ENCODE results near the gene CCDC92B. TPM values are rescaled to one million over a fixed set of nuclear protein-coding genes. Genes with fewer than 3 reads are reported as not detected.

The CCDC92B gene
- total RNA-seq, 6 experiments from 2014 or later, result not detected

GRCh38 chr17:2730764-2731353 lies 18.6 kb downstream of the CCDC92B start:
- ATAC-seq (peak in 1 of 4 donors; percentile 29), DNase-seq (no peak)
- Histone ChIP-seq H3K4me1 (no peaks in the 10 kb centered on the region), H3K4me3 (no peak overlapping the region), H3K27ac (no peak overlapping the region), H3K9me3 (no peaks in the 10 kb centered on the region), H3K27me3 (no peaks in the 10 kb centered on the region), H3K36me3 (no peaks in the 10 kb centered on the region)
- TF ChIP-seq POLR2A (IDR thresholded peaks at IDR 0.05), result no peak
- no peak for TF ChIP-seq CTCF (IDR thresholded peaks at IDR 0.05)
- WGBS (ENCODE audit: insufficient coverage, low coverage, low lambda C conversion rate, missing lambda C conversion rate), result no CpG with 5 or more reads among the region's 17 CpGs
- intact Hi-C loops (cut with DNase I), result no loop called here

DNA sequence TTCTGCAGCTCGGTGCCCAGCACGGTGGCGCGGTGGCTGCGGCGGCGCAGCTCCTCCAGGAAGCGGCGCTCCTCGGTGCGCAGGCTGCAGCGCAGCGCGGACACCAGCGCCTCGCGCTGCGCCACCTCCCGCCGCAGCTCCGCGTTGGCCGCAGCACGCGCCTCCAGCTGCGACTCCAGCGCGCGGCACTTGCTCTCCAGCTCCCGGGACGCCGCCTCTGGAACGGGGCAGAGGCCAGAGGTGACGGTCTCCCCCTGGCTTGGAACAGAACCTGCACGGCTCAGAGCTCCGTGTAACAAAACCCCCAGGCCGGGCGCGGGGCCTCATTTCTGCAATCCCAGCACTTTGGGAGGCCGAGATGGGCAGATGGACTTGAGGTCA lies 24.7 kb downstream of the CCDC92B start:
- no peak for TF ChIP-seq POLR2A (IDR thresholded peaks at IDR 0.05)
- TF ChIP-seq CTCF (IDR thresholded peaks at IDR 0.05), result peak in 2 of 4 donors; percentile 21 to 25
- Histone ChIP-seq H3K27ac (no peak overlapping the region), H3K36me3 (no peaks in the 10 kb centered on the region), H3K27me3 (no peaks in the 10 kb centered on the region), H3K4me3 (peak overlapping the region in 1 of 3 donors; percentile 10), H3K9me3 (no peaks in the 10 kb centered on the region), H3K4me1 (peaks cover 0 to 4% (median 0%) of the 10 kb centered on the region in 4 donors)
- intact Hi-C loops (cut with DNase I), result no loop called here
- peak; percentile 78 to 87 (median 82) for ATAC-seq
- WGBS (ENCODE audit: insufficient coverage, low coverage, low lambda C conversion rate, missing lambda C conversion rate), result 9% methylated on average over 7 of the region's 40 CpGs
- DNase-seq, result peak in 1 of 3 donors; percentile 52

- peak in 1 of 4 donors; percentile 17 for ATAC-seq
- Histone ChIP-seq H3K4me3 (peak overlapping the region in 1 of 3 donors; percentile 10), H3K9me3 (no peaks in the 10 kb centered on the region), H3K27me3 (no peaks in the 10 kb centered on the region), H3K36me3 (no peaks in the 10 kb centered on the region), H3K4me1 (peaks cover 0 to 4% (median 0%) of the 10 kb centered on the region in 4 donors), H3K27ac (no peak overlapping the region)
- no peak for DNase-seq
- 0% methylated on average over 1 of the region's 98 CpGs for WGBS (ENCODE audit: insufficient coverage, low coverage, low lambda C conversion rate, missing lambda C conversion rate)
- intact Hi-C loops (cut with DNase I), result no loop called here
- TF ChIP-seq POLR2A (IDR thresholded peaks at IDR 0.05), result no peak
- TF ChIP-seq CTCF (IDR thresholded peaks at IDR 0.05), result no peak
Measured at GRCh38 chr17:2723997-2724783, 25.3 kb downstream of the CCDC92B start.

DNA sequence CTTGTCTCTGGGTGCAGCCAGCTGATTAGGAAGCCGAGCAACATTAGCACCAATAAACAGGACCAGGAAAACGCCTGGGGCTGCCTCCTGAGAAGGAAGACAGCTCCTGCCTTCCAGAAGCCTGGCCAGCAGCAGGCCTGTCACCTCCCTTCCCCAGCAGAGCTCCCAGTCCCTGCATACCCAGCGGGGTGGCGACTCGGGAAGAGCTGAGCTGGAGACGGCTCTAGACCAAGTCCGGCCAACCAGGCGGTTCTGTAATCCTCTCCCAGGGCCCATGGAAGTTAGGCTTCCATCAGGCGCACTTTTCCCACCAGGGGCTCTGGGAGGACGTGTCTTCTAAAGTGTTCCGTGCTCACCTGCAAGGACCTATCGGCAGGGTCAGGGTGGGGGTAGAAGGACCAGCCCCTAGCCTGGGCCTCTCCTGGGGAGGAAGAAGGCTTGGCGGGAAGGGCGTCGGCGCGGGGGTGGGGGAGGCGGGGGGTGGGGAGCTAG lies 25.9 kb downstream of the CCDC92B start:
- Histone ChIP-seq H3K4me1 (peaks cover 0 to 4% (median 0%) of the 10 kb centered on the region in 4 donors), H3K27ac (no peak overlapping the region), H3K9me3 (no peaks in the 10 kb centered on the region), H3K27me3 (no peaks in the 10 kb centered on the region), H3K36me3 (no peaks in the 10 kb centered on the region), H3K4me3 (no peak overlapping the region)
- no peak for ATAC-seq
- intact Hi-C loops (cut with DNase I), result no loop called here
- no peak for DNase-seq
- TF ChIP-seq CTCF (IDR thresholded peaks at IDR 0.05), result no peak
- TF ChIP-seq POLR2A (IDR thresholded peaks at IDR 0.05), result no peak
- 29% methylated on average over 3 of the region's 18 CpGs for WGBS (ENCODE audit: insufficient coverage, low coverage, low lambda C conversion rate, missing lambda C conversion rate)
